Peyer's patch (tissue), 4 donors: ENCODE data around the gene SRSF7.

Experiments used
- POLR2A ChIP-seq, 2 donors: fragments of 450-650 bp; IDR thresholded peaks; one replicate each; pipeline ENCODE4 v1.5.1; 2017; ENCODE audit warnings: antibody characterized with exemption in 2 of 2, mild to moderate bottlenecking in 2 of 2, moderate library complexity in 2 of 2
- TF ChIP-seq, protein P1 (sequence below), 6 experiments: fragments of 450-650 bp in 4 of 6; fragments of 200-600 bp in 2 of 6; sonication (generic) in 1 of 6; IDR thresholded peaks; one replicate each; pipeline ENCODE4 v1.5.1; 2017 to 2019; ENCODE audit warnings: antibody characterized with exemption in 6 of 6, mild to moderate bottlenecking in 3 of 6, moderate library complexity in 1 of 6

DNA sequence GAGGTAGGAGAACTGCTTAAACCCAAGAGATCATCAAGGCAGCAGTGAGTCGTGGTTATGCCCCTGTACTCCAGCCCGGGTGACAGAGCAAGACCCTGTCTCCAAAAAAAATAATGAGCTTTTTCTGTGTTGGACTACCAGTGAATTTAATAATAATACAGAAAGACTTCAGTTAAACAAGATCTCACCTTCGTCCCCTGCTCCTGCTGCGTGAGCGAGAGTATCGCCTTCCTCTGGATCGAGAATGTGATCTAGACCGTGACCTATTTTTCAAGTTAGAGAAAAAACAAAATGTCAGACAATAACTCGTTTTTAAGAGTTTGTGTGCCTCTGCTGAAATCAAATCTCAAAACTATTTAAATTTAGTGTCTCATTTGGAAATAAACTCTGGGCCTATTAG, 2.8 kb downstream of the SRSF7 start:
- TF ChIP-seq POLR2A (IDR thresholded peaks at IDR 0.05), result no peak
- TF ChIP-seq, protein P1, sequence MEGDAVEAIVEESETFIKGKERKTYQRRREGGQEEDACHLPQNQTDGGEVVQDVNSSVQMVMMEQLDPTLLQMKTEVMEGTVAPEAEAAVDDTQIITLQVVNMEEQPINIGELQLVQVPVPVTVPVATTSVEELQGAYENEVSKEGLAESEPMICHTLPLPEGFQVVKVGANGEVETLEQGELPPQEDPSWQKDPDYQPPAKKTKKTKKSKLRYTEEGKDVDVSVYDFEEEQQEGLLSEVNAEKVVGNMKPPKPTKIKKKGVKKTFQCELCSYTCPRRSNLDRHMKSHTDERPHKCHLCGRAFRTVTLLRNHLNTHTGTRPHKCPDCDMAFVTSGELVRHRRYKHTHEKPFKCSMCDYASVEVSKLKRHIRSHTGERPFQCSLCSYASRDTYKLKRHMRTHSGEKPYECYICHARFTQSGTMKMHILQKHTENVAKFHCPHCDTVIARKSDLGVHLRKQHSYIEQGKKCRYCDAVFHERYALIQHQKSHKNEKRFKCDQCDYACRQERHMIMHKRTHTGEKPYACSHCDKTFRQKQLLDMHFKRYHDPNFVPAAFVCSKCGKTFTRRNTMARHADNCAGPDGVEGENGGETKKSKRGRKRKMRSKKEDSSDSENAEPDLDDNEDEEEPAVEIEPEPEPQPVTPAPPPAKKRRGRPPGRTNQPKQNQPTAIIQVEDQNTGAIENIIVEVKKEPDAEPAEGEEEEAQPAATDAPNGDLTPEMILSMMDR (IDR thresholded peaks at IDR 0.05), result no peak
